DMS153 (cell line): ENCODE data around the gene BANP.
"Not testable (repeated sequence)": the region's sequence is repeated elsewhere in the genome, so short reads cannot be mapped to it uniquely, and the experiment has no call there.

Experiments
- DNase-seq: peaks from one replicate; lab custom pipeline; 2025; lab: John Stamatoyannopoulos, UW

Gene BANP

GRCh38 chr16:87996962-87997880 is 46.0 kb downstream of the BANP start:
- DNase-seq = no peak

- DNase-seq = not testable (repeated sequence)
Measured at GRCh38 chr16:87998184-87998793, 47.1 kb downstream of the BANP start.

GRCh38 chr16:87998992-87999391 is 47.8 kb downstream of the BANP start:
- DNase-seq = not testable (repeated sequence)

GRCh38 chr16:88002211-88002610 is 51.0 kb downstream of the BANP start:
- DNase-seq = no peak

- no peak for DNase-seq
Measured at GRCh38 chr16:88002749-88003148, 51.5 kb downstream of the BANP start.

- no peak for DNase-seq
Measured at GRCh38 chr16:88003316-88003715, 52.1 kb downstream of the BANP start.

- no peak for DNase-seq
Measured at GRCh38 chr16:88003736-88004135, 52.5 kb downstream of the BANP start.

GRCh38 chr16:88004391-88004790 is 53.2 kb downstream of the BANP start:
- no peak for DNase-seq

GRCh38 chr16:88005181-88005581 is 53.9 kb downstream of the BANP start:
- DNase-seq = no peak

GRCh38 chr16:88005968-88006367 is 54.7 kb downstream of the BANP start:
- DNase-seq = no peak

GRCh38 chr16:88007321-88007731 is 56.1 kb downstream of the BANP start:
- DNase-seq = no peak

GRCh38 chr16:88008840-88009239 is 57.6 kb downstream of the BANP start:
- DNase-seq = no peak

GRCh38 chr16:88009563-88010342 is 58.5 kb downstream of the BANP start:
- DNase-seq = no peak

GRCh38 chr16:88010343-88010967 is 59.2 kb downstream of the BANP start:
- no peak for DNase-seq

- no peak for DNase-seq
Measured at GRCh38 chr16:88010968-88011483, 59.8 kb downstream of the BANP start.

- DNase-seq = no peak
Measured at GRCh38 chr16:88012360-88012759, 61.1 kb downstream of the BANP start.

- DNase-seq = no peak
Measured at GRCh38 chr16:88013091-88013609, 61.9 kb downstream of the BANP start.

- DNase-seq = no peak
Measured at GRCh38 chr16:88013766-88014251, 62.6 kb downstream of the BANP start.

GRCh38 chr16:88014252-88014781 is 63.1 kb downstream of the BANP start:
- no peak for DNase-seq

GRCh38 chr16:88014954-88015805 is 63.9 kb downstream of the BANP start:
- no peak for DNase-seq
